ENCODE measurements around the gene ZNF525. TPM values are rescaled to one million over a fixed set of nuclear protein-coding genes. Genes with fewer than 3 reads are reported as not detected.

Gene ZNF525
- 10 to 100 TPM; 13.5 to 16.3 TPM for total RNA-seq
- 14.0 TPM for polyA plus RNA-seq (2013, experiment 1 of 2)
- 12.6 TPM for polyA plus RNA-seq (2013, experiment 2 of 2)
- total RNA-seq: 19.8 to 82.8 (median 47.7) reads per million in 172 experiments

GRCh38 chr19:53365134-53365898 is at the start of gene ZNF525:
ZNF525 (plus strand) TSS chr19:53365705; CDS start chr19:53372282, 6,577 bp downstream.
- Mint-ChIP-seq H3K4me3 (peak within 1 kb of the TSS; percentile 96), H3K27ac (peak within 1 kb of the TSS; percentile 91), H3K27me3 (no peaks in the 10 kb centered on the region), H3K4me1 (ENCODE audit: low read depth) (peaks cover 32% of the 10 kb centered on the region), H3K9me3 (no peaks in the 10 kb centered on the region), H3K36me3 (ENCODE audit: low read depth) (peaks cover 37% of the 10 kb centered on the region)
- peak; percentile 99 for ATAC-seq (ENCODE audit: poor library complexity)
- Histone ChIP-seq H3K36me3 (ENCODE audit: insufficient read depth, low read length) (no peaks in the 10 kb centered on the region), H3K27me3 (ENCODE audit: control insufficient read depth in 1 of 2, insufficient read depth in 2 of 2, low read length in 2 of 2) (no peaks in the 10 kb centered on the region), H3K27ac (ENCODE audit: low read depth in 1 of 2, low read length in 2 of 2) (peak within 1 kb of the TSS; percentile 74 to 77), H3K4me3 (ENCODE audit: low read length) (peak within 1 kb of the TSS; percentile 74), H3K9me3 (ENCODE audit: control insufficient read depth in 1 of 2, insufficient read depth in 1 of 2, low read length in 2 of 2) (peaks cover 0 to 14% of the 10 kb centered on the region in 2 experiments), H3K4me1 (ENCODE audit: insufficient read depth, low read length) (peaks cover 19% of the 10 kb centered on the region)
- peak; percentile 95 to 99 (median 97) for DNase-seq
- ChIA-PET CTCF (no interaction called here), POLR2A (interaction anchor here (0.6 to 1.7 kb wide), 2 partner anchors 290 to 1661 kb away, joined by 4 to 5 read pairs; no protein-coding TSS in a partner anchor)
- TF ChIP-seq, protein P1, sequence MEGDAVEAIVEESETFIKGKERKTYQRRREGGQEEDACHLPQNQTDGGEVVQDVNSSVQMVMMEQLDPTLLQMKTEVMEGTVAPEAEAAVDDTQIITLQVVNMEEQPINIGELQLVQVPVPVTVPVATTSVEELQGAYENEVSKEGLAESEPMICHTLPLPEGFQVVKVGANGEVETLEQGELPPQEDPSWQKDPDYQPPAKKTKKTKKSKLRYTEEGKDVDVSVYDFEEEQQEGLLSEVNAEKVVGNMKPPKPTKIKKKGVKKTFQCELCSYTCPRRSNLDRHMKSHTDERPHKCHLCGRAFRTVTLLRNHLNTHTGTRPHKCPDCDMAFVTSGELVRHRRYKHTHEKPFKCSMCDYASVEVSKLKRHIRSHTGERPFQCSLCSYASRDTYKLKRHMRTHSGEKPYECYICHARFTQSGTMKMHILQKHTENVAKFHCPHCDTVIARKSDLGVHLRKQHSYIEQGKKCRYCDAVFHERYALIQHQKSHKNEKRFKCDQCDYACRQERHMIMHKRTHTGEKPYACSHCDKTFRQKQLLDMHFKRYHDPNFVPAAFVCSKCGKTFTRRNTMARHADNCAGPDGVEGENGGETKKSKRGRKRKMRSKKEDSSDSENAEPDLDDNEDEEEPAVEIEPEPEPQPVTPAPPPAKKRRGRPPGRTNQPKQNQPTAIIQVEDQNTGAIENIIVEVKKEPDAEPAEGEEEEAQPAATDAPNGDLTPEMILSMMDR (IDR thresholded peaks at IDR 0.05): peak; percentile 55
- intact Hi-C loops (cut with DNase I, micrococcal nuclease): loop anchor here (1.0 to 10.0 kb wide), 12 partner anchors 29 to 401 kb away; partner anchors contain the start of genes ZNF765 (in 2 of the 2), ZNF845 (in 2 of the 2), VN1R2 (in 1 of the 2) and ZNF160 (in 1 of the 2)

GRCh38 chr19:53328967-53329366 is 36.5 kb upstream of the ZNF525 start:
- POLR2A ChIA-PET: no interaction called here

DNA sequence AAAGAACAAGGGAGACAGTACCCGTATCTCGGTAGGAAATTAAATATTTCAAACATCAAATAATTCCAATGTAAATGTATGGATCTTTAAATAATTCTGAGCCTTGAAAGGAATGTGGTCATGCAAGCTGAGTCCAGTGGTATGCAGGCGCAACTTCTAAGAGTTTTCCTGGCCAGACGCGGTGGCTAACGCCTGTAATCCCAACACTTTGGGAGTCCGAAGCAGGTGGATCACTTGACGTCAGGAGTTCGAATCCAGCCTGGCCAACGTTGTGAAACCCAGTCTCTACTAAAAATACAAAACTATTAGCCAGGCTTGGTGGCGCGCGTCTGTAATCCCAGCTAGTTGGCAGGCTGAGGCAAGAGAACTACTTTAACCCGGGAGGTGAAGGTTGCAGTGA is 33.0 kb upstream of the ZNF525 start:
- peaks cover 18% of the 10 kb centered on the region for H3K27me3 Mint-ChIP-seq
- no peak overlapping the region for H3K27ac ChIP-seq (ENCODE audit: low read depth in 1 of 2, low read length in 2 of 2)
- CTCF ChIA-PET: interaction anchor here (1.0 kb wide), 1 partner anchor 93 kb away, joined by 3 read pairs; no protein-coding TSS in a partner anchor

More at GRCh38 chr19:53328967-53329366, 36.5 kb upstream of the ZNF525 start:
- peaks cover 13% of the 10 kb centered on the region for H3K9me3 Mint-ChIP-seq
- ATAC-seq (ENCODE audit: poor library complexity) (no peak), DNase-seq (peak in 4 of 14 experiments; percentile 3 to 25 (median 20))
- peaks cover 28% of the 10 kb centered on the region for H3K36me3 Mint-ChIP-seq (ENCODE audit: low read depth)
- Histone ChIP-seq H3K36me3 (ENCODE audit: insufficient read depth, low read length) (no peaks in the 10 kb centered on the region), H3K27me3 (ENCODE audit: control insufficient read depth in 1 of 2, insufficient read depth in 2 of 2, low read length in 2 of 2) (peaks cover 5 to 18% of the 10 kb centered on the region in 2 experiments), H3K9me3 (ENCODE audit: control insufficient read depth in 1 of 2, insufficient read depth in 1 of 2, low read length in 2 of 2) (peaks cover 15 to 26% of the 10 kb centered on the region in 2 experiments), H3K27ac (ENCODE audit: low read depth in 1 of 2, low read length in 2 of 2) (no peak overlapping the region), H3K4me3 (ENCODE audit: low read length) (peak overlapping the region; percentile 35), H3K4me1 (ENCODE audit: insufficient read depth, low read length) (peaks cover 9% of the 10 kb centered on the region)
- intact Hi-C loops (cut with DNase I, micrococcal nuclease): no loop called here
- peaks cover 37% of the 10 kb centered on the region for H3K27me3 Mint-ChIP-seq
- CTCF ChIA-PET: no interaction called here
- peak overlapping the region; percentile 64 for H3K4me3 Mint-ChIP-seq
- H3K27ac Mint-ChIP-seq: no peak overlapping the region
- H3K4me1 Mint-ChIP-seq (ENCODE audit: low read depth): peaks cover 14% of the 10 kb centered on the region
- TF ChIP-seq, protein P1 (IDR thresholded peaks at IDR 0.05): no peak

More for the DNA sequence above, 33.0 kb upstream of the ZNF525 start:
- POLR2A ChIA-PET: interaction anchor here (0.9 to 1.3 kb wide), 6 partner anchors 34 to 1283 kb away, joined by 3 to 5 read pairs (median 4); partner anchors contain the start of genes MBOAT7, ZNF347, ZNF432 and ZNF765
- H3K9me3 ChIP-seq (ENCODE audit: control insufficient read depth in 1 of 2, insufficient read depth in 1 of 2, low read length in 2 of 2): peaks cover 18 to 32% of the 10 kb centered on the region in 2 experiments
- intact Hi-C loops (cut with DNase I, micrococcal nuclease): loop anchor here (2.0 to 10.0 kb wide), 6 partner anchors 35 to 388 kb away; partner anchors contain the start of genes ZNF160 (in 1 of the 2), ZNF525 (in 1 of the 2), ZNF765 (in 1 of the 2) and ZNF813 (in 1 of the 2)
- H3K4me1 ChIP-seq (ENCODE audit: insufficient read depth, low read length): peaks cover 17% of the 10 kb centered on the region
- peak overlapping the region; percentile 95 for H3K4me3 Mint-ChIP-seq
- peaks cover 25% of the 10 kb centered on the region for H3K4me1 Mint-ChIP-seq (ENCODE audit: low read depth)
- peak overlapping the region; percentile 82 for H3K4me3 ChIP-seq (ENCODE audit: low read length)
- peaks cover 8% of the 10 kb centered on the region for H3K9me3 Mint-ChIP-seq
- no peak overlapping the region for H3K27ac Mint-ChIP-seq
- H3K36me3 Mint-ChIP-seq (ENCODE audit: low read depth): peaks cover 54% of the 10 kb centered on the region
- ATAC-seq (ENCODE audit: poor library complexity): no peak
- DNase-seq: no peak
- no peaks in the 10 kb centered on the region for H3K36me3 ChIP-seq (ENCODE audit: insufficient read depth, low read length)
- TF ChIP-seq, protein P1 (IDR thresholded peaks at IDR 0.05): no peak
- peaks cover 0 to 10% of the 10 kb centered on the region in 2 experiments for H3K27me3 ChIP-seq (ENCODE audit: control insufficient read depth in 1 of 2, insufficient read depth in 2 of 2, low read length in 2 of 2)

Data from CD4-positive, alpha-beta T cell (primary cell).